ENCODE measurements around the gene CLSTN2.

- TF ChIP-seq CHD2 (IDR thresholded peaks at IDR 0.05; ENCODE audit: low read depth, low read length) (no peak), STAT5B (CRISPR knock-in tag; IDR thresholded peaks at IDR 0.05) (no peak), TCF12 (IDR thresholded peaks at IDR 0.05) (no peak), TCF12 (CRISPR knock-in tag; IDR thresholded peaks at IDR 0.05) (no peak), GMEB1 (CRISPR knock-in tag; IDR thresholded peaks at IDR 0.05; ENCODE audit: borderline replicate concordance) (no peak), IRF9 (CRISPR knock-in tag; IDR thresholded peaks at IDR 0.05; ENCODE audit: borderline replicate concordance) (no peak), ZNF235 (CRISPR knock-in tag; IDR thresholded peaks at IDR 0.05; ENCODE audit: borderline replicate concordance) (no peak), POLR2A (IDR thresholded peaks at IDR 0.05; ENCODE audit: insufficient read depth in 1 of 2, low read depth in 2 of 2, low read length in 2 of 2) (no peak)
Measured at GRCh38 chr3:140510303-140510861, 575.4 kb downstream of the CLSTN2 start.
